GM12801 (cell line): ENCODE results near the gene PRR7.

Source experiments
- TF ChIP-seq, protein P1 (sequence below): IDR thresholded peaks from one replicate; pipeline ENCODE4 v1.5.1; 2011; ENCODE audit warnings: control low read depth; ENCODE audit not compliant: insufficient read length; ENCODE audit errors: extremely low read depth

The PRR7 gene

DNA sequence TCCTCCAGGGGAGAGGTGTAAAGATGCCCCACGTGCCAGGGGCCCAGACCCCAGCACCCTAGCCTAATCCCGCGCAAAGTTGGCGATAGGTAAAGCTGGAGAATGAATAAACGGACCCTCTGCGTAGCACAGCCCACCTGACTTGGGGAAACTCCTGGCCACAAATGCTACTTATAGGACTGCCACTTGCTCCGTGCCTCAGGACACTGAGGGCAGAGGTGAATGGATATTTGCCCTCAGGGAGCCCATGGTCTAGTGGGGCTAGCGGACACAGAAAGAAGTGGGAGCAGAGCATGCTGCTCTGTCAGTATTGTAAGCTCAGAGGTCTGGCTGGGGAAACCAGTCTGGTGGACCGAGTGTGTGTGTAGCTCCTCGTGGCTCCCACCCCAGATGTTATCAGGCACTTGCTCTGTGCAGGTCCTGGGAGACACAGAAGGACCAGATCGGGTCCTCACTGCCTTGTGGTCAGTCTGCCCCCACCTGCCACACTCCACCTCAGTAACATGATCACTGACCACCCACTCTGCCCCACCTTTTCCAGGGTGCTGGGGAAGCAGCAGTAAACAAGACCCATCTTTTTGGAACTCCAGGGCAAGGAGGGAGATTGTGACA, 19.3 kb upstream of the PRR7 start:
- TF ChIP-seq, protein P1, sequence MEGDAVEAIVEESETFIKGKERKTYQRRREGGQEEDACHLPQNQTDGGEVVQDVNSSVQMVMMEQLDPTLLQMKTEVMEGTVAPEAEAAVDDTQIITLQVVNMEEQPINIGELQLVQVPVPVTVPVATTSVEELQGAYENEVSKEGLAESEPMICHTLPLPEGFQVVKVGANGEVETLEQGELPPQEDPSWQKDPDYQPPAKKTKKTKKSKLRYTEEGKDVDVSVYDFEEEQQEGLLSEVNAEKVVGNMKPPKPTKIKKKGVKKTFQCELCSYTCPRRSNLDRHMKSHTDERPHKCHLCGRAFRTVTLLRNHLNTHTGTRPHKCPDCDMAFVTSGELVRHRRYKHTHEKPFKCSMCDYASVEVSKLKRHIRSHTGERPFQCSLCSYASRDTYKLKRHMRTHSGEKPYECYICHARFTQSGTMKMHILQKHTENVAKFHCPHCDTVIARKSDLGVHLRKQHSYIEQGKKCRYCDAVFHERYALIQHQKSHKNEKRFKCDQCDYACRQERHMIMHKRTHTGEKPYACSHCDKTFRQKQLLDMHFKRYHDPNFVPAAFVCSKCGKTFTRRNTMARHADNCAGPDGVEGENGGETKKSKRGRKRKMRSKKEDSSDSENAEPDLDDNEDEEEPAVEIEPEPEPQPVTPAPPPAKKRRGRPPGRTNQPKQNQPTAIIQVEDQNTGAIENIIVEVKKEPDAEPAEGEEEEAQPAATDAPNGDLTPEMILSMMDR: no peak

DNA sequence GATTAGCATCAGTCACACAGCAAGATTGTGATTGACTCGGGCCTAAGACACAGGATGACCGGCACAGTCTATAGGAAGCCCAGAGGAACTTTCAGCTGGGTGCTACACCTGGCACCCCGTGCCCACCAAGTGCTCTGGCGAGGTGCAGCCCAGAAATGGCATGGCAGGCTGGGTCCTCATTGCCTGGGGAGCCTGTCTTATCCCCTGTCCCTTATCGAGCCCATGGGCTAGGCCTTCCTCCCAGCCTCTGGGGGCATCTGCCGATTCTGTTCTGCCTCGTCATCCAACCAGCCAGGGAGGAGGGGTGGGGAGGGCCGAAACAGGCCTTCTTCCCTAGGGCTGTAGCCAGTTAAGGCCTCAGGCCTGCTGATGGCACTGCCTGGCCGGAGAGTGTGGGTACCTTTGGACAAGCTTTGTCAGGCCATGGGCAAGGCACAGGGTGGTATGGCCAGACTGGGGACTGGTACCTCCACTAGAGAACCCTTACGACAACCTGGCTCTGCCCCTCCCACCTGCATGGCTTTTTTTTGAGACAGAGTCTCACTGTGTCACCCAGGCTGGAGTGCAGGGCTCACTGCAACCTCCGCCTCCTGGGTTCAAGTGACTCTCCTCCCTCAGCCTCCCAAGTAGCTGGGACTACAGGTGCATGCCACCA, 18.6 kb upstream of the PRR7 start:
- TF ChIP-seq, protein P1: no peak

DNA sequence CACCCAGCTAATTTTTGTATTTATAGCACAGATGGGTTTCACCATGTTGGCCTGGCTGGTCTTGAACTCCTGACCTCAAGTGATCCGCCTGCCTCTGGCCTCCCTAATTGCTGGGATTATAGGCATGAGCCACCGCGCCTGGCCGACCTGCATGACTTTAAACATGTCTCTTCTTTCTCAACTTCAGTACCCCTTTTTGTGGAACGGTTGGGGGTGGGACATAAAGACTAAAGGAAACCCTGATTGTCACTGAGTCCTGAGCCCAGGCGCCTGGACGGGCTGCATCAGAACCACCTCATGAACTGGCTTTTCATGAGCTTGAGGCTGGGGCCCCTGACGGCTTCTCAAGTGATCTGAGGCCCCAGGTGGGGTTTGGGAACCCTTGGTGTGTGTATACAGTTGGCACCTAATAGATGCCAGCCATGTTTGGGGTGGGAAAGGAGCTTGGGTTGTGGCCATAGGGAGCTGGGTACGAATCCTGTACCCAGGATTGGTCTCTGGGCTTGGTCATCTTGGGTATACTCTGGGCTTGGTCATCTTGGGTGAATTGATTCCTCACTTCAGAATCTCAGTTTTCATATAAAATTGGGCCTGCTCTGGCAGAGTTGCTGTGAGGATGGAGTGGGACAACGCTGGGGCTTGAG, 17.9 kb upstream of the PRR7 start:
- TF ChIP-seq, protein P1: no peak

DNA sequence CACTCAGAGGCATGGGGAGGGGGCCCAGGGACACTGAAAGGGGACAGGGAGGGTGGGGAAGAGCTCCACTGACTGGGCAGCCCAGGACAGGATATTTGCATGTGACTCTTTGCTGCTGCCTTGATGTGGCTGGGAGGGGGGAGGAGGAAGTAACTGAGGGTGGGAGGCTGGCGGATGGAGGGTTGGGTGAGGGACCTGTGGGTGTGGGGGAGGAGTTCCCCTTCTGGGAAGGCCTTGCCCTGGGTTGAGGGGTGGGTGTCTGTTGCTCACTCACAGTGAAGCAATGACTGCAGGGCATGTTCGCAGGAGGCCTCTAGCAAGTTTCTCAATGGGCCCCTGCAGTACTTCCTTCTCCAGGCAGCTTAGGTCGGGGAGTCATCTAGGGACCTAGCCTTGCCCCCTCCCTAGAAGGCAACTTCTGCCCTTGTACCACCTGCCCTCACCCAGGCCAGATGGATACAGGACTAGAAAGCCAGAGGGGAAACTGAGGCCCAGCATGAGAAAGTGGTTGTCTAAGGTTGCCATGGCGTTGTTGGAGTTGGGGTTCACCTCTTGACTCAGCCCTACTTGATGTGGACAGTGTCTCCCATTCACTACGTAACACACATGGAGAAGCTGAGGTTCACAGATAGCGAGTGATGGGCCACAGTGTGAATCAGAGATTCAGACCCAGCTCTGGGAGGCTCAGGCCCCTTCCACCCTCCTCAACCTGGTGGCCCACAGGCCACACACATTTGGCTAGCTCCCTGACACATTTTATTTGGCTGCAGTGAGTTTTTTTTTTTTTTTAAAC, 17.2 kb upstream of the PRR7 start:
- TF ChIP-seq, protein P1: no peak

DNA sequence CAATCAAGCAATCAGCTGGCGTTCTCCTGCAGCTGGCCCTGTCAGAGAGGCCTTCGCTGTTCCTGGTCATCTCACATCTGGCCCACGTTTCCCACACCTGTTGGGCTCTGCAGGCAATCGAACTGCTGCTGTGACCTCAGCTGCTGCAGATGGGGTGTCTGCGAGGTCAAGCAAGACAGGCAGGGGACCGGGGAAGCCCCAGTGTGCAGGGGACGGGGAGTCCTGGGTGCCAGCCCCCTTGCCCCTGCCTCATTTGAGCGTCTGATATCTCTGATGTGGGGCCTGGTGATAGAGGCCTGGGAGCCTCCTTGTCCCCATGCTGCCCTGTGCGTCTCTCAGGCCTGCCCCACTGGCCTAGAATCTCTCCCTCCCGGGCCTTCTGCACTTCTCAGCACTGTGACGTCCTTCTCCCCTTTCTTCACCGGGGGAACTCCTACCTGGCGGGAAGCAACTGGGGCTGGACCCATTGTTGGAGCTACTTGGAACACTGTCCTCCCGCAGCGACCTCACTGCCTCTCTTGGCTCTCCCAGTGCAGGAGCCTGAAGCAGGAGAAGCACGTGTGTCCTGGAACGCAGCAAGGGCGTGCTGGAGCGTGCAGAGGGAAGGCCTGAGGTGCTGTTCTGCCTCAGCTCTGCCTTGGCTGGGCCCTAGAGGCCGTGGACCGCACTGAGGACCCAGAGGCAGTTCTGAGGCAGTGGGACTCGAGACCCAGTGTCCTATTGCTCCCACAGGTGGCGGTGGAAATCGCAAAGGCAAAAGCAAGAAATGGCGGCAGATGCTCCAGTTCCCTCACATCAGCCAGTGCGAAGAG, 16.3 kb upstream of the PRR7 start:
- TF ChIP-seq, protein P1: no peak

DNA sequence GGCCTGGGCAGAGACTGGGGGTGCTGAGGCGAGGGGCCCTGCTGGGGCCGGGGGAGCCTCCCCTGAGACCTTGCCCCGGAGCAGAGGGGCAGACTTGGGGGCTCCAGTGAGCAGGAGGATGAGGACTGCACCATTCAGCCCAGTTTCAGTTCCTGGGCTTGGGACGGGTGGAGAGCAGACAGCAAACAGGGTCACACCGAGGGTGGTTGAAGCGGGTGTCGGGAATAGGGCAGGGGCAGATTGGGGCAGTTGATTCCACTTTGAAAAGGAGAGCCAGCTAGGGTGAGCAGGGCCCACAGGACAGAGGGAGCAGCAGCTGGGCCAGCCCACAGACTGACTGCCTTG, 15.7 kb upstream of the PRR7 start:
- TF ChIP-seq, protein P1: no peak
